Lower lobe of right lung (tissue), 2 donors: ENCODE results near the gene ATP6V1G1. TPM values are rescaled to one million over a fixed set of nuclear protein-coding genes. Genes with fewer than 3 reads are reported as not detected.

Experiments used
- ATAC-seq, 2 donors: fragments of 200-7000 bp; cut with Tn5 transposase; one replicate each; pipeline ENCODE4 v1.9.1; 2020 to 2022; ENCODE audit warnings: mild to moderate bottlenecking in 2 of 2, moderate library complexity in 2 of 2
- DNase-seq: peaks from one replicate; pipeline ENCODE4 v3.0.0-alpha.2; 2020
- H3K27ac ChIP-seq: fragments of 200-600 bp; one replicate; pipeline ENCODE4 v1.8.0; 2022
- H3K27me3 ChIP-seq: fragments of 200-600 bp; one replicate; pipeline ENCODE4 v1.8.0; 2022; ENCODE audit warnings: low read depth
- H3K36me3 ChIP-seq: fragments of 200-600 bp; one replicate; pipeline ENCODE4 v1.8.0; 2022; ENCODE audit warnings: mild to moderate bottlenecking
- H3K4me1 ChIP-seq: fragments of 200-600 bp; one replicate; pipeline ENCODE4 v1.8.0; 2022
- H3K4me3 ChIP-seq: fragments of 200-600 bp; one replicate; pipeline ENCODE4 v1.8.0; 2022; ENCODE audit warnings: mild to moderate bottlenecking
- H3K9me3 ChIP-seq: fragments of 200-600 bp; one replicate; pipeline ENCODE4 v1.8.0; 2022
- CTCF ChIP-seq: fragments of 200-600 bp; IDR thresholded peaks from one replicate; pipeline ENCODE4 v1.8.0; 2022; ENCODE audit warnings: antibody characterized with exemption, mild to moderate bottlenecking
- intact Hi-C: fragments of 100-400 bp; cut with DNase I; formaldehyde crosslinking; loops from one replicate; pipeline ENCODE4 v1.11.0; 2022
- total RNA-seq: library from RNA; stranded (reverse); fragmentation: NEBNext Ultra II Directional; extraction: Animal tissue kit (Norgen Biotek cat#: 25700); gene quantifications from one replicate; pipeline ENCODE4 v1.2.1, GENCODE V29; 2021
- donor health status: DM: no; HTN: yes; CAD: no; lungs with severe emphysema.

Gene ATP6V1G1
- total RNA-seq, 1 donor from 2014 or later = 104 TPM

DNA sequence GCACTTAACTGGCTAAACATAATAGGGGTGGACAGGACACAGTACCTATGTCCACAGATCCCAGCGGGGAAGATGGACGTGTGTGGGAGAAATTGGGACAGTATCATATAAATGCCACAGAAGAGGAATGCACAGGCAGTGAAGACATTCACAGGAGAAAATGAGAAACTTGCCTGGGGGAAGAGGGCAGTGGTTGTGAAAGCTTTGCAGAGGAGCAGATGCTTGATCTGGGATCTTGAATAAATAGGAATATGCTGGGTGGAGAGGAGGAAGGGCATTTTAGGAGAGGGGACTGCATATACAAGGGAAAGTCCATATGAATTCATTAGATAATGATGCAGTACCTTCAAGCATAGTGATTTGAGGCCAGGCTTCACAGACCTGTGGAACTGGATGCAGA lies 37.1 kb downstream of the ATP6V1G1 start:
- H3K27me3 ChIP-seq = no peaks in the 10 kb centered on the region
- ATAC-seq = no peak
- H3K27ac ChIP-seq = no peak overlapping the region
- H3K4me3 ChIP-seq = no peak overlapping the region
- no peak for DNase-seq
- no peak for TF ChIP-seq CTCF
- H3K36me3 ChIP-seq = peaks cover 49% of the 10 kb centered on the region
- intact Hi-C loops = no loop called here
- peaks cover 7% of the 10 kb centered on the region for H3K4me1 ChIP-seq
- no peaks in the 10 kb centered on the region for H3K9me3 ChIP-seq

DNA sequence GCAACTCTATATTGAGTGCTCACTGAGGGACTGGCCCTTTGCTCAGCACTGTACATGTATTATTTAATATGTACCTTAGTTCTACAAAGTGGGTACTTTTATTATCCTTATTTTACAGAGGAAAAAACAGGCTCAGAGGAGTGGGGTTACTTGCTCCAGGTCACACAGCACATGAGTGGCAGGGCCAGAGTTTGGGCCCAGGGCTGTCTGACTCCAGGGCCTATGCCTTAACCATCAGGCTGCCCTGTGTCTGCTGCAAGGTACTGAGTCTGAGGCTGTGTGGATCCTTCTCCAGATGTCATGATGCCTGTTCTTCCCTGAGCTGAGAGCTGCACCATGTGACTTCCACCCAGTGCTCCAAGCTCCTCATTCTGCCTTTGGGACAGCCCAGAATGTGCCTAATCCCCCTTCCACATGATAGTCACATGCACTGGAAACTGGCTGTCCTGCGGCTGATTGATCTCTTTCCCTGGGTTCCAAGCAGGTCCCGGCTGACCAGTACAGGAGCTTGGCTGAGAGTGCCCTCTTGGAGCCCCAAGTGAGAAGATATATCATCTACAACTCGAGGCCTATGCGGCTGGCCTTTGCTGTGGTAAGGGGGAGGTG lies 38.9 kb downstream of the ATP6V1G1 start:
- peaks cover 68% of the 10 kb centered on the region for H3K36me3 ChIP-seq
- H3K27ac ChIP-seq = no peak overlapping the region
- ATAC-seq (no peak), DNase-seq (no peak)
- intact Hi-C loops = no loop called here
- H3K4me1 ChIP-seq = peaks cover 7% of the 10 kb centered on the region
- H3K9me3 ChIP-seq = no peaks in the 10 kb centered on the region
- no peak for TF ChIP-seq CTCF
- H3K4me3 ChIP-seq = no peak overlapping the region
- H3K27me3 ChIP-seq = no peaks in the 10 kb centered on the region

- no peak for TF ChIP-seq CTCF
- intact Hi-C loops = no loop called here
- Histone ChIP-seq H3K36me3 (peaks cover 71% of the 10 kb centered on the region), H3K9me3 (no peaks in the 10 kb centered on the region), H3K27me3 (no peaks in the 10 kb centered on the region), H3K4me3 (no peak overlapping the region), H3K27ac (no peak overlapping the region), H3K4me1 (no peaks in the 10 kb centered on the region)
- no peak for DNase-seq
- no peak for ATAC-seq
These were observed 40.0 kb downstream of the ATP6V1G1 start for GRCh38 chr9:114627553-114627952.

- Histone ChIP-seq H3K9me3 (no peaks in the 10 kb centered on the region), H3K36me3 (peaks cover 79% of the 10 kb centered on the region), H3K4me1 (no peaks in the 10 kb centered on the region), H3K4me3 (no peak overlapping the region), H3K27ac (no peak overlapping the region), H3K27me3 (no peaks in the 10 kb centered on the region)
- ATAC-seq (no peak), DNase-seq (no peak)
- intact Hi-C loops = no loop called here
- TF ChIP-seq CTCF = no peak
These were observed 42.1 kb downstream of the ATP6V1G1 start for GRCh38 chr9:114629563-114630090.

- no peaks in the 10 kb centered on the region for H3K27me3 ChIP-seq
- H3K4me3 ChIP-seq = no peak overlapping the region
- H3K4me1 ChIP-seq = no peaks in the 10 kb centered on the region
- DNase-seq (no peak), ATAC-seq (no peak)
- H3K9me3 ChIP-seq = no peaks in the 10 kb centered on the region
- H3K27ac ChIP-seq = no peak overlapping the region
- intact Hi-C loops = no loop called here
- peaks cover 92% of the 10 kb centered on the region for H3K36me3 ChIP-seq
- TF ChIP-seq CTCF = no peak
These were observed 43.6 kb downstream of the ATP6V1G1 start for GRCh38 chr9:114631166-114631565.
